Right renal pelvis (tissue), 4 donors: ENCODE measurements around the gene NUP58. TPM values are rescaled to one million over a fixed set of nuclear protein-coding genes. Genes with fewer than 3 reads are reported as not detected.
A peak's percentile ranks its signal among the peaks of the same experiment; 100 is the strongest.

Source experiments
- DNase-seq, 4 donors: peaks; one replicate each; pipeline ENCODE4 v3.0.0-alpha.2; 2013; ENCODE audit warnings: low read depth in 4 of 4, low spot score in 3 of 4, missing footprints in 1 of 4
- polyA plus RNA-seq, 4 donors: library from polyadenylated mRNA; unstranded; fragments of 120-200 nt; gene quantifications; one replicate each; pipeline ENCODE4 v1.2.1, GENCODE V29; 2013; ENCODE audit not compliant: insufficient read length in 4 of 4

NUP58 gene
- 10 to 100 TPM; 44.8 to 51.4 (median 49.1) TPM for polyA plus RNA-seq

GRCh38 chr13:25301347-25302113, at the start of gene NUP58:
Gene NUP58 (plus strand): TSS chr13:25301625. CDS start chr13:25301774, 149 bp downstream.
- DNase-seq, result peak; percentile 89 to 92 (median 90)

- DNase-seq, result no peak
Observed at GRCh38 chr13:25252225-25252624, 49.2 kb upstream of the NUP58 start.

GRCh38 chr13:25252752-25253151, 48.7 kb upstream of the NUP58 start:
- no peak for DNase-seq

GRCh38 chr13:25253702-25254101, 47.7 kb upstream of the NUP58 start:
- DNase-seq, result no peak

- DNase-seq, result no peak
Observed at GRCh38 chr13:25262261-25262660, 39.2 kb upstream of the NUP58 start.

GRCh38 chr13:25266706-25267105, 34.7 kb upstream of the NUP58 start:
- no peak for DNase-seq

- no peak for DNase-seq
Observed at GRCh38 chr13:25267715-25268114, 33.7 kb upstream of the NUP58 start.

- DNase-seq, result no peak
Observed at GRCh38 chr13:25268561-25268960, 32.9 kb upstream of the NUP58 start.

GRCh38 chr13:25276748-25277147, 24.7 kb upstream of the NUP58 start:
- DNase-seq, result no peak

- no peak for DNase-seq
Observed at GRCh38 chr13:25280396-25280795, 21.0 kb upstream of the NUP58 start.

GRCh38 chr13:25281193-25281934, 20.1 kb upstream of the NUP58 start:
- DNase-seq, result no peak

- DNase-seq, result no peak
Observed at GRCh38 chr13:25281935-25282332, 19.5 kb upstream of the NUP58 start.

- DNase-seq, result peak in 1 of 4 donors; percentile 37
Observed at GRCh38 chr13:25286308-25286968, 15.0 kb upstream of the NUP58 start.

GRCh38 chr13:25286969-25287961, 14.2 kb upstream of the NUP58 start, which contains the start of gene MTMR6:
Gene MTMR6 (minus strand): TSS chr13:25287488. CDS start chr13:25287247, 241 bp downstream.
- DNase-seq, result peak; percentile 74 to 86 (median 76)

- no peak for DNase-seq
Observed at GRCh38 chr13:25288966-25289365, 12.5 kb upstream of the NUP58 start.

- no peak for DNase-seq
Observed at GRCh38 chr13:25291691-25292090, 9.7 kb upstream of the NUP58 start.

GRCh38 chr13:25292301-25292700, 9.1 kb upstream of the NUP58 start:
- DNase-seq, result no peak

- no peak for DNase-seq
Observed at GRCh38 chr13:25295228-25295627, 6.2 kb upstream of the NUP58 start.

- DNase-seq, result no peak
Observed at GRCh38 chr13:25295701-25296100, 5.7 kb upstream of the NUP58 start.

GRCh38 chr13:25300861-25301346, 521 bp upstream of the NUP58 start:
- peak in 1 of 4 donors; percentile 35 for DNase-seq
